NCI-H128 (cell line): ENCODE data around the gene KRTAP12-4.
"Not testable (repeated sequence)": the region's sequence is repeated elsewhere in the genome, so short reads cannot be mapped to it uniquely, and the experiment has no call there.

Experiments
- DNase-seq: peaks from one replicate; lab custom pipeline; 2025; ENCODE audit not compliant: unreplicated experiment; lab: John Stamatoyannopoulos, UW

Gene KRTAP12-4

DNA sequence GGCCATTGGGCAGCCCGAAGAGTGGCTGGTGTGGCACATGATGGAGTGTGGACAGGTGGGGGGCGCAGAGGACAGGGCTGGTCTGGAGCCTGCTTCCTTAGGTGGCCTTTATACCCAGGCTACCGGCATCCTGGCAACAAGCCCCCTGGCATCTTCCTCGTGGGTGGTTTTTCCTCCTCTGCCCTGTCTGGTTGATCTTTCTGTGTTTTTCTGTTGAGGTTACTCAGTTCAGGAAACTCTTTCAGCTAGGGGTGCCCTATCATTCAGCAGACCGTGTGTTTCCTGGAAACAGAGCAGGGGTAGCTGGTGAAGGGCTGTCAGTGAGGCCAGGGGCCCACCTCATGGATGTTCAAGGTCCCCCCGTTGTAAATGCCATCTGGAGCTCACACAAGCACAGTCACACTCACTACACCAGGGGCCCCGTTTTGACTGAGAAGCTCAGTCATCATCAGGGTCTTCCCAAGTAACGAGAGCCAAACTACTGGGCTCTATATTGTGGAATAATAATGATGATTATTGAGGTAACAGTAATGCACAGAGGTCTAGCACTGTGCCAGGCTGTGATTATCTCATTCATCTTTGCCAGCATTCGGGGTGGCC is at the start of gene KRTAP12-4:
TSS of gene KRTAP12-4 (minus strand) at position 84 of the 600 bp plus-strand sequence. CDS start at position 39, 45 bp downstream.
- DNase-seq, result no peak

GRCh38 chr21:44703731-44704635 is 49.5 kb upstream of the KRTAP12-4 start:
- DNase-seq, result no peak

DNA sequence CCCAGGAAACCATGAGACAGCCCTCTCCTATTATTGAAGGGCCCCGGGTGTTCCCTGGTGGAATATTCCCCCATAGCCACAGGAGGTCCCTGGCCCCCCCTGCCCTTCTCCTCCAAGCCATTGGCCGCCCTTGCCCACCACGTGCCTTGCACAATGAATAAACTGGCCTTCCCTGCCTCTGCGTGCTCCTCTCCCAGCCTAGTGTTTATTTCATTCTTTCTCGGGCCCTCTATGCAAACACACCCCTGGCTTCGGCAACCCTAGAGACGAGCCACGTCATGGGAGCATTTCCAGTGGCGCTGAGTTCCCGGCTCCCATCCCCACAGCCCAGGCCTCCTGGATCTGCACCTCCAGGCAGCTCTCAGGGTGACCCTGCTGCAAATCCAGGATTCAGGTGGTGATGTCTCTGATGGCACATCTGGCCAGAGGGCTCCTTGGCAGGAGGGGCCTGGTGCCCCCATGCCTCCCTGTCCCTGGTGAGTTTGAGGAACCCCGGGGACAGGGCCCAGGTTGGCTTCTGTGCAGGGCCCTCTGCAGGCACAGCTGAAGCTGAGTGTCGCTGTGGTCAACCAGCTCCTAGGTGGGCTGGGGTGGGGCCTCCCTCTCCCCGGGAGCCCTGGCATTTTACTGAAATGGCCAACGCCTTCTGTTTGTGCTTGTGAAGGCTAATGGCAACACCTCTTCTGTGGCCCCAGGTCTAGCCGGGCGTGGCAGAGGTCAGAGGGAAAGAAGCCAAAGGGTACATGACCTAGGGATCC is 48.7 kb upstream of the KRTAP12-4 start:
- no peak for DNase-seq

DNA sequence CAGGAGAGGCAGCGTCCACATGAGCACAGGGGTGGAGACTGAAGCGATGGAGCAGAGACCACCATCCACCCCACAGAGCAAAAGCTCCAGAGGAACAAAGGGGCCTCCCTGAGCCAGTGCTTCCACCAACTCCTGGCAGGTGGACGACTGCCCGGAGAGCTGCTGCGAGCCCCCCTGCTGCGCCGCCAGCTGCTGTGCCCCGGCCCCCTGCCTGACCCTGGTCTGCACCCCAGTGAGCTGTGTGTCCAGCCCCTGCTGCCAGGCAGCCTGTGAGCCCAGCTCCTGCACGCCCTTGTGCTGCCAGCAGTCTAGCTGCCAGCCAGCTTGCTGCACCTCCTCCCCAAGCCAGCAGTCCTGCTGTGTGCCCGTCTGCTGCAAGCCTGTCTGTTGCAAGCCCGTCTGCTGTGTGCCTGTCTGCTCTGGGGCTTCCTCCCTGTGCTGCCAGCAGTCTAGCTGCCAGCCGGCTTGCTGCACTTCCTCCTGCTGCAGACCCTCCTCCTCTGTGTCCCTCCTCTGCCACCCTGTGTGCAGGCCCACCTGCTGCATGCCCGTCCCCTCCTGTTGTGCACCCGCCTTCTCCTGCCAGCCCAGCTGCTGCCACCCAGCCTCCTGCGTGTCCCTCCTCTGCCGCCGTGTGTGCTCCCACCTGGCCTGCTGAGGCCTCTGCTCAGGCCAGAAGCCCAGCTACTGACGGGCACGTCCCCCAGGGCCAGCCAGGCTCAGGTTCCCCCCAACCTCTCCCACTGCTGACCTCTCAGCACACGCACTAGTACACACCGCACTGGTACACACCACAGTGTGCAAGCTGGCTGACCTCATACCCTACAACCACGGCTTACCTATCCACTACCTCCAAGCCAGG is 47.9 kb upstream of the KRTAP12-4 start:
- DNase-seq, result no peak

DNA sequence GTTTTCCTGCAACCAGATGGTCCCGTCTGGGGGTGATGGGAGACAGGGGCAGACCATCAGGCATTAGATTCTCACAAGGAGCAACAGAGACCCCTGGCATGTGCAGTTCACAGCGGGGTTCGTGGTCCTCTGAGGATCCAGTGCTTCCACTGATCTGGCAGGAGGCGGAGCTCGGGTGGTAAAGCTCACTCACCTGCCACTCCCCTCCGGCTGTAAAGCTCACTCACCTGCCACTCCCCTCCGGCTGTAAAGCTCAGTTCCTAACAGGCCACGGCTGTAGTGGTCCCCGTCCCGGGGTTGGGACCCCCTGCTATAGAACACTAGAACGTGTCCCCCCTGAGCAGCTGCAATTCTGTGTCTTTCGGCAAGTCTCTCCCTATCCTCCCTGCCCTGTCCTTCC is 47.1 kb upstream of the KRTAP12-4 start:
- DNase-seq, result no peak

DNA sequence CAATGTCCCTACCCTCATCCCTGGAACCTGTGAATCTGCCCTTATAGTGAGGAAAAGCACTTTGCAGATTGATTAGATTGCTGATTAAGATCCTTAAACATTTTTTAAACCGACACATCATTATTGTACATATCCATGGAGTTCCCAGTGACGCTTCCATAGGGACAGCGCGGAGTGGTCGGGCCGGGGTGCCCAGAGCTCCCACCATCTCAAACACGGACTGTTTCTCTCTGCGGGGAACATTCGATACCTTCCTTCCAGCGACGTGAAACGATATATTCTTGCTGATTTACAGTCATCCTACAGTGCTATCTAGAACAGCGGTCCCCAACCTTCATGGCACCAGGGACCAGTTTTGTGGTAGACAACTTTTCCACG is 46.6 kb upstream of the KRTAP12-4 start:
- no peak for DNase-seq

DNA sequence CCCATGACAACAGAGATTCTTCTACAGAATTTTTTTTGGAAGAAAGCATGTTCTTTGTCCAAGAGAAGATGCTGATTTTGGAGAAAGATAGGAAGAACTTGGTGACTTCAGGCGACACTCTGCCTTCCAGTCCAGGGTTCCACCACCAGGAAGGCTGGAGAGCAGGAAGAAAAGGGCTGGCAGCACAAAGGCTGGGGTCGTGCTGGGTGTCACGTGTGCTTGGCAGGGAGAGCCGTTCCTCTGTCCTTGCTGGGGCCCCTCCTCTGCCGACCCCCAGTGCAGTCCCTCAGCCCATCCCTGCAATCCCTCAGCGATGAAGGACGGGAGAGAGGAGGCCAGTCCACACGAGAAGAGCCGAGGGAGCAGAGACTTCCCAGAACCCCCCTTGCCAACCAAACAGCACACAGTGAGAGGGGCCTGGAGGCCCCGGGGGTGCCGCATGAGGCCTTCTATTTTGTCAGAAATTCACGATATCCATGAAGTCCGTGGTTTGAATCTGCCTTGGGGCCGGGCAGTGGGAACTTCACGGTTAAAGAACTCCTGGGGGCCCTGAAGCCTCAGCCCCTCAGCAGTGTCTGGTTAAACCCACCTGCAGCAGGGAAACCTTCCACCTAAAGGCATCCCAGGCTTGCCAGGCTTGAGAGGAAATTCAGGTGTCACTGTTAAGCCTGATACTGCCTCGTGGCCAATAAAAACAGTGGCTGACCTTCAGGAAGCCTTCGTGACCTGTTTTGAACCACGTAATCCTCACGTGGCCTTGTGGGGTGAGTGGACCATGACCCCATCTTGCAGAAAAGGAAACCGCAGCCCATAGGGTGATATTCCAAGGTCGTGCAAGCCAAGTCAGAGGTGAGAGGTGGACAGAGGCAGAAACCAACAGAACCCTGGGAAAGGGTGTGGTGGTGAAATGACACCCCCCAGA is 45.9 kb upstream of the KRTAP12-4 start:
- DNase-seq, result no peak

GRCh38 chr21:44699502-44700001 is 45.1 kb upstream of the KRTAP12-4 start:
- DNase-seq, result no peak

DNA sequence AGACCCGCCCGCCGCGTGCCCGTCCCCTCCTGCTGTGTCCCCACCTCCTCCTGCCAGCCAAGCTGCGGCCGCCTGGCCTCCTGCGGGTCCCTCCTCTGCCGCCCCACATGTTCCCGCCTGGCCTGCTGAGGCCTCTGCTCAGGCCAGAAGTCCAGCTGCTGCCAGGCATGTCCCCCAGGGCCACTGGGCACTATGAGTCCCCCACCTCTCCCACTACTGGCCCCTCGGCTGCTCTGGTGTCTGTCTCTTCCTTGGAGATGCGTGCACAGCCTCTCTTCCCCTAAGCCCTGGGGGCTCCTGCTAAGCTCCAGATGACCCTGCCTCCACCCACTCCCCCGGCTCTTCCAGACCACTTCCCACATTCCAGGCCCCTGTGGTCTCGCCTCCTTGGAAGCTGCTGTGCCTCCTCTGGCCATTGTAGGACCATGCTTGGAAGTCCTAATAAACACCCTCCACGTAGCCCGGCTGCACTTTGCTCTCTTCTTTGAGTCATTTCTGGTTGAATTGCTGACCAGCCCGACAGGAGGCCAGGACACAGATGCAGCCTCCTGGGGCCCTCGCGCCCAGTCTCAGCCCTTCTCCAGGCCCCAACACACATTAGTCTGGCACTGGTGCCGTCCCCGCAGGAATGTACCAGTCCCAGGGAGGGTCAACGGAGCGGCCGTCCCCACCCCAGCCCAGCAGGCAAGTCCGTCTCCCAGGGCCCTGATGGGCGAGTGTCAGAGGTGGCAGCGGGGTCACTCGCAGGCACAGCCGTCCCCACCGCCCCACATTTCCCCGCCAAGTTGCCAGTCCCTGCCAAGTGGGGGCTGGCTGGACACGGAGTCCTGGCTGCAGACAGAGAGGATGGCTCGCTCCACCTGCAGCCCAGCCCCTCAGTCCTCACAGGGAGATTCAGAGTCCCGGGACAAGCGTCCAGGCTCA is 43.6 kb upstream of the KRTAP12-4 start:
- no peak for DNase-seq

DNA sequence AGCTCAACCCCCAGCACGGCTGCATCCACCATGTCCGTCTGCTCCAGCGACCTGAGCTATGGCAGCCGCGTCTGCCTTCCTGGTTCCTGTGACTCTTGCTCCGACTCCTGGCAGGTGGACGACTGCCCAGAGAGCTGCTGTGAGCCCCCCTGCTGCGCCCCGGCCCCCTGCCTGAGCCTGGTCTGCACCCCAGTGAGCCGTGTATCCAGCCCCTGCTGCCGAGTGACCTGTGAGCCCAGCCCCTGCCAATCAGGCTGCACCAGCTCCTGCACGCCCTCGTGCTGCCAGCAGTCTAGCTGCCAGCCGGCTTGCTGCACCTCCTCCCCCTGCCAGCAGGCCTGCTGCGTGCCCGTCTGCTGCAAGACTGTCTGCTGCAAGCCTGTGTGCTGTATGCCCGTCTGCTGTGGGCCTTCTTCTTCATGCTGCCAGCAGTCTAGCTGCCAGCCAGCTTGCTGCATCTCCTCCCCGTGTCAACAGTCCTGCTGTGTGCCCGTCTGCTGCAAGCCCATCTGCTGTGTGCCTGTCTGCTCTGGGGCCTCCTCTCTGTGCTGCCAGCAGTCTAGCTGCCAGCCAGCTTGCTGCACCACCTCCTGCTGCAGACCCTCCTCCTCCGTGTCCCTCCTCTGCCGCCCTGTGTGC is 42.8 kb upstream of the KRTAP12-4 start, which contains the start of gene KRTAP10-12:
TSS of gene KRTAP10-12 (plus strand) at position 1 of the 639 bp plus-strand sequence. CDS start at position 31, 30 bp downstream.
- not testable (repeated sequence) for DNase-seq

GRCh38 chr21:44696572-44696971 is 42.1 kb upstream of the KRTAP12-4 start:
- no peak for DNase-seq

GRCh38 chr21:44695641-44696040 is 41.2 kb upstream of the KRTAP12-4 start:
- DNase-seq, result no peak

- no peak for DNase-seq
Measured at GRCh38 chr21:44695184-44695583, 40.7 kb upstream of the KRTAP12-4 start.

DNA sequence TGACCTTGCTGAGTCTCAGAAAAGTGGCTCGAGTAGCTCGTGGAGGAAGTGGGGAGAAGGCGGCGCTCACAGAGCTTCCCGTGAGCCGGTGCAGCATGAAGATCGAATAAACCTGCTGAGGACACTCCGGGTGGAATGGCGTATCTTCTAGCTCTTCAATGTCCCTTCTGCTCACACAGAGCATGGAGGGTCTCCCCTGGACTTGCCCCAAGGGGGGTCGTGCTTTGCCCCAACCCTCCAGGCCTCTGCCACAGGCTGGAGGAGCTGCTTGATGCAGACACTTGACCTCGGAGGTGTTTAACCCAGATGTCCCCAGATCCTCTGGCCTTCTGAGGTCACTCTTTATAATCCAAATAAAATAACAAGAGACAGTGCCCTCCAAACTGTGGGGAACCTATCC is 40.3 kb upstream of the KRTAP12-4 start:
- no peak for DNase-seq

DNA sequence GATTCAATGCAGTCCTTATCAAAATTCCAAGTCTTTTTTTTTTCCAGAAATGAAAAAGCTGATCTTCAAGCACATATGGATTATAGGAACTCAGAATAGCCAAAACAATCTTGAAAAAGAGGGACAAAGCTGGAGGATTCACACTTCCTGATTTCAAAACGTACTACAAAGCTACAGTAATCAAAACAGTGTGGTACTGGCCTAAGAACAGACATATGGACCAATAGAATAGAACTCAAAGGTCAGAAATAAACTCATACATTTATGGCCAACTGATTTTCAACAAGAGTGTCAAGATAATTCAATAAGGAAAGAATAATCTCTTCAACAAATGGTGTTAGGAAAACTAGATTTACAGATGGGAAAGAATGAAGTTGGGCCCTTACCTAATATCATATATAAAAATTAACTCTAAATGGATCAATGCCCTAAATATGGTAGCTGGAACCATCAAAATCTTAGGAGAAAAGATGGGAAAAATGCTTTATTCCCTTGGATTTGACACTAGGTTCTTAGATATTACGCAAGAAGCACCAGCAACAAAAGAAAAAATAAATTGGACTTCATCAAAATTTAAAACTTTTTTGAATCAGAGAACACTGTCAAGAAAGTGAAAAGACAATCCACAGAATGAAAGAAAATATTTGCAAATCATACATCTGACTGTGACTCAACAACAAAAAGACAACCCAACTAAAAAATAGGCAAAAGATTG is 38.5 kb upstream of the KRTAP12-4 start:
- no peak for DNase-seq

DNA sequence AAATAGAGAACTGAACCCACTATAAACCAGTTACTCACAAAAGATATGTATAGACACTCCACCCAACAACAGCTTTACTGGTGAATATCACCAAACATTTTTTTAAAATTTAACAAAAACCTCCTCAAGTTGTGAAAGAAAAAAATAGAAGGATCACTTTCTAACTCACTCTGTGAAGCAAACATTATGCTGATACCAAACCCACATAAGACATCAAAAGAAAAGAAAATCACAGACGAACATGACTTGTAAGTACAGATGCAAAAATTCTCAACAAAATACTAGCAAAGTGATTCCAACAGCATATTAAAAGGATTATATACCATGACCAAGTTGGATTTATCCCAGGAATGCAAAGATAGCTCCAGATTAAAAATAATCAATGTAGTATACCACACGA is 37.2 kb upstream of the KRTAP12-4 start:
- DNase-seq, result no peak

DNA sequence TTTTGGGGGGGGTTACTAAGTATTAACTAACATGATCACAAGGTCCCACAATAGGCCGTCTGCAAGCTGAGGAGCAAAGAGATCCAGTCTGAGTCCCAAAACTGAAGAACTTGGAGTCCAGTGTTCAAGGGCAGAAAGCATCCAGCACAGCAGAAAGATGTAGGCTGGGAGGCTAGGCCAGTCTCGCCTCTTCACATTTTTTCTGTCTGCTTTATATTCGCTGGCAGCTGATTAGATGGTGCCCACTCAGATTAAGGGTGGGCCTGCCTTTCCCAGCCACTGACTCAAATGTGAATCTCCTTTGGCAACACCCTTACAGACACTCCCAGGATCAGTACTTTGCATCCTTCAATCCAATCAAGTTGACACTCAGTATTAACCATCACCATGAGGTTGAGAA is 35.3 kb upstream of the KRTAP12-4 start:
- not testable (repeated sequence) for DNase-seq
